Tibial artery (tissue), 4 donors: ENCODE data around the gene TFF2.

ENCODE experiments used
- DNase-seq, 2 donors: peaks; one replicate each; pipeline ENCODE4 v3.0.0-alpha.2; 2019
- H3K27ac ChIP-seq, 2 donors: fragments of 200-600 bp; sonication (generic) in 1 of 2; 1 replicate in 1 of 2; 2 replicates in 1 of 2; pipeline ENCODE4 v1.5.1; 2018 to 2019; ENCODE audit warnings: mild to moderate bottlenecking in 1 of 2
- H3K27me3 ChIP-seq, 2 donors: fragments of 200-600 bp; sonication (generic) in 1 of 2; one replicate each; pipeline versions ENCODE4 v1.5.1 to v1.6.0; 2016 to 2019
- H3K36me3 ChIP-seq, 3 donors: fragments of 200-600 bp; sonication (generic) in 2 of 3; one replicate each; pipeline ENCODE4 v1.5.1; 2016 to 2019; ENCODE audit warnings: mild to moderate bottlenecking in 2 of 3
- H3K4me1 ChIP-seq, 4 donors: fragments of 200-600 bp; sonication (generic) in 2 of 4; 1 replicate in 3 of 4; 2 replicates in 1 of 4; pipeline ENCODE4 v1.5.1; 2016 to 2019
- H3K4me3 ChIP-seq, 2 donors: fragments of 200-600 bp; sonication (generic) in 1 of 2; 1 replicate in 1 of 2; 2 replicates in 1 of 2; pipeline ENCODE4 v1.5.1; 2018 to 2019; ENCODE audit warnings: mild to moderate bottlenecking in 2 of 2
- H3K9me3 ChIP-seq, 3 donors: fragments of 200-600 bp; sonication (generic) in 1 of 3; one replicate each; pipeline ENCODE4 v1.5.1; 2016 to 2019
- CTCF ChIP-seq, 2 experiments: fragments of 200-600 bp in 1 of 2; fragments of 450-650 bp in 1 of 2; IDR thresholded peaks; one replicate each; pipeline ENCODE4 v1.5.1; 2017 to 2019; ENCODE audit warnings: antibody characterized with exemption in 2 of 2, mild to moderate bottlenecking in 1 of 2, moderate library complexity in 1 of 2
- intact Hi-C: fragments of 100-400 bp; cut with DNase I; formaldehyde crosslinking; loops from one replicate; pipeline ENCODE4 v1.15.0; 2023; ENCODE audit warnings: low total_unique reads

TFF2 gene

GRCh38 chr21:42390696-42391095 is 39.9 kb upstream of the TFF2 start:
- Histone ChIP-seq H3K4me1 (peaks cover 0 to 5% (median 0%) of the 10 kb centered on the region in 4 donors), H3K36me3 (no peaks in the 10 kb centered on the region), H3K27ac (no peak overlapping the region), H3K4me3 (no peak overlapping the region), H3K27me3 (peaks cover 0 to 51% of the 10 kb centered on the region in 2 donors), H3K9me3 (no peaks in the 10 kb centered on the region)
- TF ChIP-seq CTCF (IDR thresholded peaks at IDR 0.05), result no peak
- no peak for DNase-seq
- intact Hi-C loops, result no loop called here

- Histone ChIP-seq H3K27me3 (peaks cover 0 to 56% of the 10 kb centered on the region in 2 donors), H3K27ac (no peak overlapping the region), H3K4me3 (no peak overlapping the region), H3K36me3 (no peaks in the 10 kb centered on the region), H3K4me1 (peaks cover 0 to 5% (median 0%) of the 10 kb centered on the region in 4 donors), H3K9me3 (no peaks in the 10 kb centered on the region)
- intact Hi-C loops, result no loop called here
- TF ChIP-seq CTCF (IDR thresholded peaks at IDR 0.05), result no peak
- no peak for DNase-seq
These were observed 39.4 kb upstream of the TFF2 start for GRCh38 chr21:42390193-42390592.

GRCh38 chr21:42389449-42389835 is 38.6 kb upstream of the TFF2 start:
- H3K27ac ChIP-seq, result no peak overlapping the region
- H3K36me3 ChIP-seq, result no peaks in the 10 kb centered on the region
- no peak overlapping the region for H3K4me3 ChIP-seq
- intact Hi-C loops, result no loop called here
- no peak for DNase-seq
- TF ChIP-seq CTCF (IDR thresholded peaks at IDR 0.05), result no peak
- H3K4me1 ChIP-seq, result peaks cover 0 to 5% (median 0%) of the 10 kb centered on the region in 4 donors
- no peaks in the 10 kb centered on the region for H3K9me3 ChIP-seq
- peaks cover 0 to 56% of the 10 kb centered on the region in 2 donors for H3K27me3 ChIP-seq

GRCh38 chr21:42388740-42389448 is 38.1 kb upstream of the TFF2 start:
- no peak overlapping the region for H3K4me3 ChIP-seq

GRCh38 chr21:42387843-42388340 is 37.1 kb upstream of the TFF2 start:
- no peak overlapping the region for H3K27ac ChIP-seq
- no peaks in the 10 kb centered on the region for H3K9me3 ChIP-seq
- no peak for DNase-seq
- H3K36me3 ChIP-seq, result no peaks in the 10 kb centered on the region
- no peak overlapping the region for H3K4me3 ChIP-seq
- intact Hi-C loops, result no loop called here
- no peak for TF ChIP-seq CTCF (IDR thresholded peaks at IDR 0.05)
- peaks cover 0 to 63% of the 10 kb centered on the region in 2 donors for H3K27me3 ChIP-seq
- peaks cover 0 to 5% (median 0%) of the 10 kb centered on the region in 4 donors for H3K4me1 ChIP-seq

More at GRCh38 chr21:42388740-42389448, 38.1 kb upstream of the TFF2 start:
- Histone ChIP-seq H3K27ac (no peak overlapping the region), H3K9me3 (no peaks in the 10 kb centered on the region), H3K4me1 (peaks cover 0 to 5% (median 0%) of the 10 kb centered on the region in 4 donors), H3K36me3 (no peaks in the 10 kb centered on the region), H3K27me3 (peaks cover 0 to 56% of the 10 kb centered on the region in 2 donors)
- intact Hi-C loops, result no loop called here
- no peak for TF ChIP-seq CTCF (IDR thresholded peaks at IDR 0.05)
- no peak for DNase-seq
